IMR-90 (cell line): ENCODE results near the gene OR3A2. TPM values are rescaled to one million over a fixed set of nuclear protein-coding genes. Genes with fewer than 3 reads are reported as not detected.
"Not testable (repeated sequence)": the region's sequence is repeated elsewhere in the genome, so short reads cannot be mapped to it uniquely, and the experiment has no call there.

ENCODE experiments used
- ATAC-seq: fragments of 200-7000 bp; cut with Tn5 transposase; 2 replicates; pipeline ENCODE4 v1.9.1; 2020; ENCODE audit warnings: low read depth, mild to moderate bottlenecking, moderate library complexity
- BruUV-seq: library from RNA; stranded (reverse); fragments of 400-500 nt; replicated peaks from 2 replicates; lab custom pipeline; 2021; lab: Mats Ljungman, UMichigan
- CTCF ChIA-PET: fragments of 300-600 bp; formaldehyde crosslinking; extraction: SDS; loops from one replicate; lab custom pipeline; 2021; ENCODE audit warnings: antibody characterized with exemption; lab: Yijun Ruan, JAX
- POLR2A ChIA-PET: fragments of 300-600 bp; sonication (Branson Sonifier 250); formaldehyde crosslinking; loops from one replicate; lab custom pipeline; 2022; ENCODE audit warnings: antibody characterized with exemption; ENCODE audit not compliant: unreplicated experiment; lab: Charles Lee
- DNase-seq: peaks from one replicate; pipeline ENCODE4 v3.0.0; 2013
- H2AFZ ChIP-seq: replicated peaks from 2 replicates; pipeline ENCODE3; 2013; ENCODE audit warnings: low read length, mild to moderate bottlenecking; ENCODE audit not compliant: poor library complexity
- H2AK5ac ChIP-seq: 2 replicates; pipeline ENCODE4 v1.6.1; 2013; ENCODE audit warnings: low read depth, low read length, inconsistent platforms
- H2AK9ac ChIP-seq: replicated peaks from 2 replicates; pipeline ENCODE3; 2013; ENCODE audit warnings: mild to moderate bottlenecking, low read depth, low read length, moderate library complexity; ENCODE audit not compliant: poor library complexity
- H2BK120ac ChIP-seq: 2 replicates; pipeline ENCODE4 v1.6.1; 2013; ENCODE audit warnings: low read depth, low read length, inconsistent platforms
- H2BK15ac ChIP-seq: 3 replicates; pipeline ENCODE4 v1.6.1; 2013; ENCODE audit warnings: low read depth, low read length, inconsistent platforms
- H2BK20ac ChIP-seq: 2 replicates; pipeline ENCODE4 v1.6.1; 2013; ENCODE audit warnings: low read depth, mild to moderate bottlenecking, inconsistent platforms, low read length, moderate library complexity
- H2BK5ac ChIP-seq: 2 replicates; pipeline ENCODE4 v1.6.1; 2013; ENCODE audit warnings: mild to moderate bottlenecking, low read depth, low read length, inconsistent platforms; ENCODE audit not compliant: poor library complexity, severe bottlenecking
- H3K14ac ChIP-seq: replicated peaks from 2 replicates; pipeline ENCODE4 v1.6.1; 2013; ENCODE audit warnings: low read depth, low read length, inconsistent platforms
- H3K18ac ChIP-seq: 2 replicates; pipeline ENCODE4 v1.6.1; 2013; ENCODE audit warnings: low read depth, low read length, control low read depth
- H3K23ac ChIP-seq: 2 replicates; pipeline ENCODE4 v1.6.1; 2013; ENCODE audit warnings: low read depth, low read length, inconsistent platforms
- H3K27ac ChIP-seq: 2 replicates; pipeline ENCODE4 v1.5.1; 2013; ENCODE audit warnings: mild to moderate bottlenecking, control low read depth, low read length; ENCODE audit not compliant: insufficient read depth
- H3K27me3 ChIP-seq: 2 replicates; pipeline ENCODE4 v1.6.1; 2013; ENCODE audit warnings: low read length; ENCODE audit not compliant: control insufficient read depth, insufficient read depth
- H3K36me3 ChIP-seq: 2 replicates; pipeline ENCODE4 v1.6.1; 2013; ENCODE audit warnings: low read length, mixed read lengths; ENCODE audit not compliant: control insufficient read depth, insufficient read depth
- H3K4ac ChIP-seq: 2 replicates; pipeline ENCODE4 v1.6.1; 2013; ENCODE audit warnings: low read depth, low read length, inconsistent platforms
- H3K4me1 ChIP-seq: 2 replicates; pipeline ENCODE4 v1.6.1; 2013; ENCODE audit warnings: low read length, mixed read lengths; ENCODE audit not compliant: control insufficient read depth, insufficient read depth
- H3K4me2 ChIP-seq: 2 replicates; pipeline ENCODE4 v1.6.1; 2013; ENCODE audit warnings: low read depth, mild to moderate bottlenecking, control low read depth, low read length, moderate library complexity
- H3K4me3 ChIP-seq: 2 replicates; pipeline ENCODE4 v1.5.1; 2013; ENCODE audit warnings: low read depth, mild to moderate bottlenecking, control low read depth, low read length, moderate library complexity; ENCODE audit not compliant: insufficient read depth
- H3K56ac ChIP-seq: 2 replicates; pipeline ENCODE4 v1.6.1; 2013; ENCODE audit warnings: low read length, inconsistent platforms; ENCODE audit not compliant: insufficient read depth; ENCODE audit errors: extremely low read depth
- H3K79me1 ChIP-seq, 2 experiments: 2 replicates each; pipeline ENCODE4 v1.6.1; 2013; ENCODE audit warnings: low read length in 2 of 2, inconsistent platforms in 1 of 2, low read depth in 1 of 2
- H3K9ac ChIP-seq: 2 replicates; pipeline ENCODE4 v1.6.1; 2013; ENCODE audit warnings: low read depth, low read length, control low read depth
- H3K9me1 ChIP-seq: 2 replicates; pipeline ENCODE4 v1.6.1; 2013; ENCODE audit warnings: low read length, inconsistent platforms; ENCODE audit not compliant: insufficient read depth
- H3K9me3 ChIP-seq: 2 replicates; pipeline ENCODE4 v1.6.1; 2013; ENCODE audit warnings: low read length; ENCODE audit not compliant: control insufficient read depth, insufficient read depth
- H4K20me1 ChIP-seq: 2 replicates; pipeline ENCODE4 v1.6.1; 2013; ENCODE audit warnings: low read length, inconsistent platforms; ENCODE audit not compliant: insufficient read depth
- H4K5ac ChIP-seq: 2 replicates; pipeline ENCODE4 v1.6.1; 2013; ENCODE audit warnings: mild to moderate bottlenecking, low read depth, low read length, control low read depth
- H4K8ac ChIP-seq, 2 experiments: 2 replicates each; pipeline ENCODE4 v1.6.1; 2013; ENCODE audit warnings: low read depth in 2 of 2, low read length in 2 of 2, control low read depth in 1 of 2, inconsistent platforms in 1 of 2
- H4K91ac ChIP-seq: 2 replicates; pipeline ENCODE4 v1.6.1; 2013; ENCODE audit warnings: low read depth, low read length, inconsistent platforms; ENCODE audit not compliant: insufficient read depth
- MAFK ChIP-seq: IDR thresholded peaks from 2 replicates; pipeline ENCODE4 v1.6.1; 2012; ENCODE audit warnings: low read depth, low read length, improper control_type of control experiment
- WGBS, 2 experiments: methylation state at CpG; one replicate each; pipeline versions ENCODE4 v1.1.5 to v1.1.7; 2013; ENCODE audit warnings: missing lambda C conversion rate in 2 of 2; ENCODE audit not compliant: insufficient read length in 1 of 2; ENCODE audit errors: extremely low coverage in 2 of 2; 5-methylcytosine and 5-hydroxymethylcytosine counted together
- dilution Hi-C: fragments of 300-500 bp; cut with HindIII; formaldehyde crosslinking; loops from one replicate; pipeline ENCODE4 v1.14.3; 2018; ENCODE audit warnings: low sequenced_read_pairs; ENCODE audit not compliant: unreplicated experiment
- in situ Hi-C: fragments of 300-500 bp; cut with MboI; formaldehyde crosslinking; loops from 3 replicates; pipeline ENCODE4 v1.14.3; 2019; ENCODE audit warnings: low sequenced_read_pairs, inconsistent platforms, mixed read lengths
- intact Hi-C: fragments of 100-400 bp; cut with micrococcal nuclease; formaldehyde crosslinking; loops from 2 replicates; pipeline ENCODE4 v1.10.0; 2022
- polyA plus RNA-seq, 3 experiments: library from polyadenylated mRNA; depleted of rRNA; stranded (reverse); fragments of >200 nt; gene quantifications; 2 replicates each; pipeline ENCODE4 v1.2.3, GENCODE V29; 2012; ENCODE audit warnings: low replicate concordance in 1 of 3
- total RNA-seq: library from RNA; depleted of rRNA; stranded (reverse); fragments of >200 nt; gene quantifications from 2 replicates; pipeline ENCODE4 v1.2.3, GENCODE V29; 2012

OR3A2 gene
- total and polyA plus RNA-seq, 2 of the 4 experiments (the other 2 are of a cell fraction), result not detected

DNA sequence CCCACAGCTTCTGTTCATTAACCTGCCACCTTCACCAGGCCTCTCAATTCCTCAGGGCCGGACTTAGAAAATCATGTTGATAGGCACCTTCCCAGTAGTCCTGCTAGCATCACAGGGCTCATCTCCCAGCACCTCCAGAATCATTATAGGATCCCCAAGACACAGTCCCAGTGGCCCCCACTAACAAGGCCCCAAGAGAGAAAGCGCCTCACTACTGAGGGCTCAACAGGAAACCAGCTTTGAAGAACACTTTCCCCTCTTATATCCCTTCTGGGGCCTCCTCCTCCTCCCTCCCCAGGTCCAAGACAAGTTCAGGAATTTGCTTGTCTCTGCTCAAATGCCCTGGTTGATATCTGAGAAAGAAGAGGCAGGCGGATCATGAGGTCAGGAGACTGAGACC, 25.0 kb upstream of the OR3A2 start, which contains the start of gene OR3A3:
TSS of gene OR3A3 (plus strand) at position 301 of the 400 bp plus-strand sequence.
- Histone ChIP-seq H2AK9ac (no peak within 1 kb of the TSS), H3K79me1 (no peaks in the 10 kb centered on the region)

GRCh38 chr17:3403856-3404255, 17.7 kb upstream of the OR3A2 start:
- WGBS, 2 experiments, result no CpG with 5 or more reads among the region's 1 CpG
- CTCF ChIA-PET, result not testable (repeated sequence)

More for the DNA sequence above, 25.0 kb upstream of the OR3A2 start, which contains the start of gene OR3A3:
- dilution Hi-C loops, result no loop called here
- ATAC-seq (no peak), DNase-seq (no peak)
- H3K14ac ChIP-seq, result no peak within 1 kb of the TSS
- no peak within 1 kb of the TSS for H3K9ac ChIP-seq
- no peak within 1 kb of the TSS for H3K27ac ChIP-seq
- no peak within 1 kb of the TSS for H2BK20ac ChIP-seq
- no peaks in the 10 kb centered on the region for H3K9me1 ChIP-seq
- H4K91ac ChIP-seq, result no peak within 1 kb of the TSS
- no TSS peak for BruUV-seq
- H4K8ac ChIP-seq, result no peak within 1 kb of the TSS
- no peak within 1 kb of the TSS for H3K23ac ChIP-seq
- no peak within 1 kb of the TSS for H2BK120ac ChIP-seq
- in situ Hi-C loops, result no loop called here
- no peak within 1 kb of the TSS for H2BK5ac ChIP-seq
- CTCF ChIA-PET, result no interaction called here
- no peak within 1 kb of the TSS for H3K4me3 ChIP-seq
- no peaks in the 10 kb centered on the region for H3K27me3 ChIP-seq
- WGBS, 2 experiments, result no CpG with 5 or more reads among the region's 3 CpGs
- no peak within 1 kb of the TSS for H3K56ac ChIP-seq
- no peak within 1 kb of the TSS for H2AFZ ChIP-seq
- no peak within 1 kb of the TSS for H3K4ac ChIP-seq
- intact Hi-C loops, result no loop called here
- TF ChIP-seq MAFK, result no peak
- H4K20me1 ChIP-seq, result no peaks in the 10 kb centered on the region
- peaks cover 10% of the 10 kb centered on the region for H3K9me3 ChIP-seq
- H2BK15ac ChIP-seq, result no peak within 1 kb of the TSS
- no peak within 1 kb of the TSS for H2AK5ac ChIP-seq
- H3K18ac ChIP-seq, result no peak within 1 kb of the TSS
- no peaks in the 10 kb centered on the region for H3K4me1 ChIP-seq
- POLR2A ChIA-PET, result no interaction called here
- H3K4me2 ChIP-seq, result no peak within 1 kb of the TSS
- H3K36me3 ChIP-seq, result no peaks in the 10 kb centered on the region
- H4K5ac ChIP-seq, result no peak within 1 kb of the TSS

More at GRCh38 chr17:3403856-3404255, 17.7 kb upstream of the OR3A2 start:
- H3K36me3 ChIP-seq, H2BK20ac ChIP-seq, intact Hi-C loops, H3K4me1 ChIP-seq, H3K79me1 ChIP-seq, H3K27ac ChIP-seq, H3K4me2 ChIP-seq, H3K4me3 ChIP-seq, H3K9me1 ChIP-seq, H4K20me1 ChIP-seq, H2AK9ac ChIP-seq, H2BK5ac ChIP-seq, H4K5ac ChIP-seq, POLR2A ChIA-PET, H3K9me3 ChIP-seq, H2AK5ac ChIP-seq, H3K23ac ChIP-seq, DNase-seq, H3K27me3 ChIP-seq, H4K8ac ChIP-seq, H3K56ac ChIP-seq, dilution Hi-C loops, BruUV-seq, H2AFZ ChIP-seq, H3K4ac ChIP-seq, H3K14ac ChIP-seq, in situ Hi-C loops, ATAC-seq, H2BK120ac ChIP-seq, H3K18ac ChIP-seq, H4K91ac ChIP-seq, H3K9ac ChIP-seq, H2BK15ac ChIP-seq: not testable (repeated sequence)
